Measurements from ENCODE around the gene KRTAP26-1. TPM values are rescaled to one million over a fixed set of nuclear protein-coding genes. Genes with fewer than 3 reads are reported as not detected.

Gene KRTAP26-1
- total and polyA plus RNA-seq, 2 experiments from 2014 or later: not detected

GRCh38 chr21:30349572-30349971 lies 29.5 kb upstream of the KRTAP26-1 start:
- Histone ChIP-seq H3K9me2 (ENCODE audit: insufficient read depth) (peaks cover 2% of the 10 kb centered on the region; the same call in 1 of the 2 replicates), H3F3A (replicated peaks; ENCODE audit: low read depth) (no peaks in the 10 kb centered on the region), H3K79me2 (replicated peaks; ENCODE audit: insufficient read depth) (no peaks in the 10 kb centered on the region), H3K4me3 (no peak overlapping the region), H3K36me3 (ENCODE audit: insufficient read depth) (no peaks in the 10 kb centered on the region), H3K27me3 (ENCODE audit: insufficient read depth) (no peaks in the 10 kb centered on the region), H4K20me1 (replicated peaks; ENCODE audit: insufficient read depth) (no peaks in the 10 kb centered on the region), H3K4me1 (ENCODE audit: insufficient read depth) (peaks cover 16% of the 10 kb centered on the region), H2AFZ (no peak overlapping the region), H3K27ac (ENCODE audit: low read depth) (no peak overlapping the region), H3K4me2 (peak overlapping the region; percentile 15; the same call in 1 of the 2 replicates)
- no peak for DNase-seq (ENCODE audit: low spot score)
- TF ChIP-seq ZNF114 (CRISPR knock-in tag; IDR thresholded peaks at IDR 0.05) (no peak), ZNF331 (CRISPR knock-in tag; IDR thresholded peaks at IDR 0.05; ENCODE audit: low read depth) (no peak), EZH2 (IDR thresholded peaks at IDR 0.05; ENCODE audit: low read depth, unreplicated experiment) (no peak)
- H3K4me1 Mint-ChIP-seq: peaks cover 17% of the 10 kb centered on the region
- no peak overlapping the region for H3K27ac Mint-ChIP-seq
- H3K4me3 Mint-ChIP-seq: no peak overlapping the region
- H3K9me3 Mint-ChIP-seq: peaks cover 8% of the 10 kb centered on the region; the same call in 1 of the 3 replicates
- ATAC-seq: no peak
- peaks cover 5% of the 10 kb centered on the region for H3K27me3 Mint-ChIP-seq (ENCODE audit: insufficient read depth, low read depth, poor library complexity)
- peaks cover 8% of the 10 kb centered on the region; the same call in 2 of the 3 replicates for H3K36me3 Mint-ChIP-seq (ENCODE audit: low read depth)

- Histone ChIP-seq H3K27ac (ENCODE audit: low read depth) (no peak within 1 kb of the TSS), H3K27me3 (ENCODE audit: insufficient read depth) (no peaks in the 10 kb centered on the region), H3K79me2 (replicated peaks; ENCODE audit: insufficient read depth) (no peaks in the 10 kb centered on the region), H3K4me3 (no peak within 1 kb of the TSS), H3K36me3 (ENCODE audit: insufficient read depth) (no peaks in the 10 kb centered on the region), H3K4me2 (peak within 1 kb of the TSS; percentile 15; the same call in 1 of the 2 replicates), H2AFZ (0 out of 2 replicates have a peak within 1 kb of the TSS, but pooled peaks have one; percentile 23), H3K9me2 (ENCODE audit: insufficient read depth) (peaks cover 2% of the 10 kb centered on the region; the same call in 1 of the 2 replicates), H4K20me1 (replicated peaks; ENCODE audit: insufficient read depth) (no peaks in the 10 kb centered on the region), H3F3A (replicated peaks; ENCODE audit: low read depth) (no peaks in the 10 kb centered on the region), H3K4me1 (ENCODE audit: insufficient read depth) (peaks cover 16% of the 10 kb centered on the region)
- H3K36me3 Mint-ChIP-seq (ENCODE audit: low read depth): peaks cover 8% of the 10 kb centered on the region; the same call in 2 of the 3 replicates
- H3K27me3 Mint-ChIP-seq (ENCODE audit: insufficient read depth, low read depth, poor library complexity): peaks cover 5% of the 10 kb centered on the region
- ATAC-seq (no peak), DNase-seq (ENCODE audit: low spot score) (no peak)
- H3K4me3 Mint-ChIP-seq: no peak within 1 kb of the TSS
- peak within 1 kb of the TSS; percentile 42; the same call in 1 of the 2 replicates for H3K27ac Mint-ChIP-seq
- peaks cover 8% of the 10 kb centered on the region; the same call in 1 of the 3 replicates for H3K9me3 Mint-ChIP-seq
- peaks cover 17% of the 10 kb centered on the region for H3K4me1 Mint-ChIP-seq
- TF ChIP-seq EZH2 (IDR thresholded peaks at IDR 0.05; ENCODE audit: low read depth, unreplicated experiment) (no peak), POLR2AphosphoS5 (IDR thresholded peaks at IDR 0.05; ENCODE audit: low read depth) (no peak), CREB1 (CRISPR knock-in tag; IDR thresholded peaks at IDR 0.05; ENCODE audit: low read depth) (no peak), ZNF331 (CRISPR knock-in tag; IDR thresholded peaks at IDR 0.05; ENCODE audit: low read depth) (no peak), EZH2phosphoT487 (IDR thresholded peaks at IDR 0.05; ENCODE audit: unreplicated experiment) (no peak), ZNF114 (CRISPR knock-in tag; IDR thresholded peaks at IDR 0.05) (no peak), ETS1 (IDR thresholded peaks at IDR 0.05) (no peak), CTCF (conservative IDR thresholded peaks at IDR 0.05; ENCODE audit: low read depth in 2 of 2) (no peak), ZNF462 (CRISPR knock-in tag; IDR thresholded peaks at IDR 0.05) (no peak), JUNB (IDR thresholded peaks at IDR 0.05; ENCODE audit: unreplicated experiment) (no peak), NANOG (IDR thresholded peaks at IDR 0.05; ENCODE audit: borderline replicate concordance) (no peak)
Observed at GRCh38 chr21:30348506-30348905, 28.4 kb upstream of the KRTAP26-1 start, which contains the start of gene KRTAP23-1. Gene KRTAP23-1, minus strand, starts transcription at chr21:30348606. Its CDS starts 0 bp downstream, at chr21:30348606.
